Mucosa of rectum (tissue), 2 donors: ENCODE data around the gene FAM209B.

Experiments used
- H3K27ac ChIP-seq, 2 donors: one replicate each; pipeline ENCODE4 v1.7.0; 2013; ENCODE audit warnings: inconsistent platforms in 2 of 2, low read depth in 2 of 2, low read length in 2 of 2
- H3K27me3 ChIP-seq, 2 donors: one replicate each; pipeline ENCODE4 v1.7.0; 2013; ENCODE audit warnings: low read length in 2 of 2; ENCODE audit not compliant: control insufficient read depth in 2 of 2, insufficient read depth in 2 of 2
- H3K36me3 ChIP-seq, 2 donors: one replicate each; pipeline ENCODE4 v1.7.0; 2013; ENCODE audit warnings: low read length in 2 of 2; ENCODE audit not compliant: control insufficient read depth in 2 of 2, insufficient read depth in 2 of 2
- H3K4me1 ChIP-seq, 2 donors: one replicate each; pipeline ENCODE4 v1.7.0; 2013; ENCODE audit warnings: low read length in 2 of 2, mild to moderate bottlenecking in 1 of 2; ENCODE audit not compliant: control insufficient read depth in 2 of 2, insufficient read depth in 2 of 2
- H3K4me3 ChIP-seq, 2 donors: one replicate each; pipeline ENCODE4 v1.7.0; 2013; ENCODE audit warnings: low read length in 2 of 2
- H3K9ac ChIP-seq, 2 donors: one replicate each; pipeline ENCODE4 v1.7.0; 2013; ENCODE audit warnings: low read length in 2 of 2, low read depth in 1 of 2, mild to moderate bottlenecking in 1 of 2
- H3K9me3 ChIP-seq, 2 donors: one replicate each; pipeline ENCODE4 v1.7.0; 2013; ENCODE audit warnings: low read length in 2 of 2; ENCODE audit not compliant: control insufficient read depth in 2 of 2
- donor health status: healthy.
- donor health status: Normal muscosa, but diverticular disease.

Gene FAM209B

GRCh38 chr20:56566621-56567020 is 33.6 kb downstream of the FAM209B start:
- Histone ChIP-seq H3K36me3 (no peaks in the 10 kb centered on the region), H3K4me3 (no peak overlapping the region), H3K27me3 (no peaks in the 10 kb centered on the region), H3K4me1 (no peaks in the 10 kb centered on the region), H3K9me3 (no peaks in the 10 kb centered on the region), H3K9ac (no peak overlapping the region), H3K27ac (no peak overlapping the region)

GRCh38 chr20:56570832-56571231 is 37.8 kb downstream of the FAM209B start:
- Histone ChIP-seq H3K4me3 (no peak overlapping the region), H3K27me3 (no peaks in the 10 kb centered on the region)

DNA sequence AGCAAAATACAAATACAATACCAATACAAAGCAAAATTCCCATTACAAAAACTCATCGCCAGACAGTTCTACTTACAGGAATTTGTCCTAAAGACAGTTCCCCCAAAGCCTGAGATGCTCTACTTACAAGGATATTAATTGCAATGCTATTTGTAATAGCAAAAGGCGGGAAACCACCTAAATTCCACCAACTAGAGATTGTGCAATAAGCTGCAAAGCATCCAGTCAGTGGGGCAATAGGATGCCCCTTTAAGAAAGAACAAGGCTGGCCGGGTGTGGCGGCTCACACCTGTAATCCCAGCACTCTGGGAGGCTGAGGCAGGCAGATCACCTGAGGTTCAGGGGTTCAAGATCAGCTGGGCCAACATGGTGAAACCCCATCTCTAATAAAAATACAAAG is 39.1 kb downstream of the FAM209B start:
- H3K36me3 ChIP-seq, result no peaks in the 10 kb centered on the region
- H3K4me3 ChIP-seq, result no peak overlapping the region
- H3K27ac ChIP-seq, result no peak overlapping the region
- H3K4me1 ChIP-seq, result no peaks in the 10 kb centered on the region
- H3K9ac ChIP-seq, result no peak overlapping the region
- H3K27me3 ChIP-seq, result no peaks in the 10 kb centered on the region
- no peaks in the 10 kb centered on the region for H3K9me3 ChIP-seq

More at GRCh38 chr20:56570832-56571231, 37.8 kb downstream of the FAM209B start:
- Histone ChIP-seq H3K9me3 (no peaks in the 10 kb centered on the region), H3K36me3 (no peaks in the 10 kb centered on the region), H3K4me1 (no peaks in the 10 kb centered on the region), H3K27ac (no peak overlapping the region), H3K9ac (no peak overlapping the region)

DNA sequence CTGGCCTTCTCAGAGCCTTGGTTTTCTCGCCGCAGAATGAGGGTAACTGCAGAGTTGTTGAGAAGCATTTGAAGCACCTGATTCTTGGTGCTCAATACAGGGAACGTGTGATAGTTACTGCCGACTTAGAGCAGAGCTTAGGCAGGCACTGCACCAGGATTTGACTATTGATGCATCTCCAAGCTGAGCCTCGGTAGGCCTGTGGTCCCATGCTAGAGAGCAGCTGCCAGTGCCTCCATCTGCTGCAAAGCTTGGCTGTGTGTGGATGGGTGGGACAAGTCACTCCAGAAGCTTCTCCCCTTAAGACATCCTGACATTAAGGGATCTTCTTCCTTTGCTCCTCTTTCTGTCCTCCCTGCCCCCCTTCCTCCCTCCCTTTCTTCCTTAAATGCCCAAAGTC is 40.9 kb downstream of the FAM209B start:
- H3K4me3 ChIP-seq, result no peak overlapping the region
- no peak overlapping the region for H3K9ac ChIP-seq
- H3K9me3 ChIP-seq, result no peaks in the 10 kb centered on the region
- no peaks in the 10 kb centered on the region for H3K36me3 ChIP-seq
- no peaks in the 10 kb centered on the region for H3K4me1 ChIP-seq
- no peaks in the 10 kb centered on the region for H3K27me3 ChIP-seq
- H3K27ac ChIP-seq, result no peak overlapping the region

- Histone ChIP-seq H3K9me3 (no peaks in the 10 kb centered on the region), H3K36me3 (no peaks in the 10 kb centered on the region), H3K4me3 (no peak overlapping the region), H3K27me3 (no peaks in the 10 kb centered on the region), H3K27ac (no peak overlapping the region), H3K4me1 (no peaks in the 10 kb centered on the region), H3K9ac (no peak overlapping the region)
Measured at GRCh38 chr20:56574531-56575142, 41.6 kb downstream of the FAM209B start.

DNA sequence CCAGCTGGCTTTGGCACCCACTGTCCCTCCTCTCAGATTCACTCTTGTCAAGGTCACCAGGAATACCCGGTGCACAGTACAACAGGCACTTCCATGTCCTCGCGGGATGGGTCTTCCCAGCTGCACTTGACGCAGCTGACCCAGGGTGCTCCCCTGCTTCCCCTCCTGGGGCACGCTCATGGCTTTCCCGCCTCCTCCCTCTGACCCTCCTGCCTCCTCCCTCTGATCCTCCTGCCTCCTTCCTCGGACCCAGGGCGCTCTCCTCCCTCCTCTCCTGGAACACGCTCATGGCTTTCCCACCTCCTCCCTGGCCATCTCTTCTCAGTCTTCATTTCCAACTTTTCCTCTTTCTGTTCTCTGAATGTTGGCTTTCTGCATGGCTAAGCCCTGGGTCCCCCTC is 42.1 kb downstream of the FAM209B start:
- Histone ChIP-seq H3K9ac (no peak overlapping the region), H3K4me1 (no peaks in the 10 kb centered on the region), H3K36me3 (no peaks in the 10 kb centered on the region), H3K9me3 (no peaks in the 10 kb centered on the region), H3K4me3 (no peak overlapping the region), H3K27me3 (no peaks in the 10 kb centered on the region), H3K27ac (no peak overlapping the region)

DNA sequence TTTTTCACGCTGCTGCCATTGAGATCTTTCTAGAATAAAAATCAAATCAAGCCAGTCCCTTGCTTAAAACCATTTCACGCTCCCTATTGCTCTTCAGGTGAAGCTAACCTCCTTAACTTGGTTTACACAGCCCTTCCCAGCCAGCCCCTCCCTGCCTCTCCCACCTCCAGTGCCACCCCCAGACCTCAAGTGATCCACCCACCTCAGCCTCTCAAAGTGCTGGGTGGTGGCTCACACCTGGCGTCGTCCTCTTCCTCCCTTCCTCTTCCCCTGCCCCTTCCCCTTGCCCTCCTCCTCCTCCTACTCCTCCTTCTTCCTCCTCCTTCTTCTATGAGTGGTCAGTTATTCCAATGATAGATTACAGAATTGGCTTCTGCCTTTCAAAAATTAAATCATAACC is 42.9 kb downstream of the FAM209B start:
- Histone ChIP-seq H3K9ac (no peak overlapping the region), H3K27ac (no peak overlapping the region), H3K27me3 (no peaks in the 10 kb centered on the region), H3K4me3 (no peak overlapping the region), H3K4me1 (no peaks in the 10 kb centered on the region), H3K9me3 (no peaks in the 10 kb centered on the region), H3K36me3 (no peaks in the 10 kb centered on the region)

GRCh38 chr20:56579301-56579710 is 46.3 kb downstream of the FAM209B start:
- Histone ChIP-seq H3K36me3 (no peaks in the 10 kb centered on the region), H3K4me3 (no peak overlapping the region), H3K4me1 (no peaks in the 10 kb centered on the region), H3K27ac (no peak overlapping the region), H3K27me3 (no peaks in the 10 kb centered on the region), H3K9me3 (no peaks in the 10 kb centered on the region), H3K9ac (no peak overlapping the region)

- no peaks in the 10 kb centered on the region for H3K27me3 ChIP-seq
- H3K36me3 ChIP-seq, result no peaks in the 10 kb centered on the region
- H3K9me3 ChIP-seq, result no peaks in the 10 kb centered on the region
Measured at GRCh38 chr20:56580226-56580625, 47.2 kb downstream of the FAM209B start.

GRCh38 chr20:56581701-56582100 is 48.7 kb downstream of the FAM209B start:
- H3K9me3 ChIP-seq, result no peaks in the 10 kb centered on the region
- no peak overlapping the region for H3K9ac ChIP-seq
- no peak overlapping the region for H3K27ac ChIP-seq
- H3K4me3 ChIP-seq, result no peak overlapping the region
- no peaks in the 10 kb centered on the region for H3K27me3 ChIP-seq
- H3K4me1 ChIP-seq, result no peaks in the 10 kb centered on the region
- H3K36me3 ChIP-seq, result no peaks in the 10 kb centered on the region

More at GRCh38 chr20:56580226-56580625, 47.2 kb downstream of the FAM209B start:
- Histone ChIP-seq H3K4me3 (no peak overlapping the region), H3K9ac (no peak overlapping the region), H3K4me1 (no peaks in the 10 kb centered on the region), H3K27ac (no peak overlapping the region)

GRCh38 chr20:56582542-56582941 is 49.5 kb downstream of the FAM209B start:
- Histone ChIP-seq H3K36me3 (no peaks in the 10 kb centered on the region), H3K27me3 (no peaks in the 10 kb centered on the region), H3K4me3 (no peak overlapping the region), H3K9me3 (no peaks in the 10 kb centered on the region), H3K9ac (no peak overlapping the region), H3K4me1 (no peaks in the 10 kb centered on the region), H3K27ac (no peak overlapping the region)
